ENCODE data around the gene PRRT3.

PRRT3 gene

GRCh38 chr3:9951962-9952805 is at the start of gene PRRT3:
TSS of gene PRRT3 (minus strand) at chr3:9952408. CDS start at chr3:9950115, 2,293 bp downstream.
- DNase-seq: peak; percentile 85

- DNase-seq: no peak
Measured at GRCh38 chr3:10000686-10001085, 48.5 kb upstream of the PRRT3 start.

GRCh38 chr3:9994086-9994844 is 42.1 kb upstream of the PRRT3 start:
- DNase-seq: peak; percentile 30

GRCh38 chr3:9986230-9986725 is 34.1 kb upstream of the PRRT3 start:
- no peak for DNase-seq

- no peak for DNase-seq
Measured at GRCh38 chr3:9980251-9980650, 28.0 kb upstream of the PRRT3 start.

GRCh38 chr3:9978710-9979305 is 26.6 kb upstream of the PRRT3 start:
- DNase-seq: no peak

- DNase-seq: peak; percentile 54
Measured at GRCh38 chr3:9976721-9977709, 24.8 kb upstream of the PRRT3 start.

GRCh38 chr3:9970020-9970652 is 17.9 kb upstream of the PRRT3 start:
- DNase-seq: no peak

- DNase-seq: peak; percentile 45
Measured at GRCh38 chr3:9969632-9970019, 17.4 kb upstream of the PRRT3 start.

GRCh38 chr3:9966841-9967240 is 14.6 kb upstream of the PRRT3 start:
- DNase-seq: no peak

- peak; percentile 27 for DNase-seq
Measured at GRCh38 chr3:9965200-9965875, 13.1 kb upstream of the PRRT3 start.

- no peak for DNase-seq
Measured at GRCh38 chr3:9957214-9957613, 5.0 kb upstream of the PRRT3 start.

GRCh38 chr3:9955611-9956352 is 3.6 kb upstream of the PRRT3 start:
- peak; percentile 34 for DNase-seq

- DNase-seq: peak; percentile 37
Measured at GRCh38 chr3:9955067-9955502, 2.9 kb upstream of the PRRT3 start.

GRCh38 chr3:9951598-9951961 is 628 bp downstream of the PRRT3 start:
- no peak for DNase-seq

- DNase-seq: no peak
Measured at GRCh38 chr3:9951126-9951525, 1.1 kb downstream of the PRRT3 start.

- DNase-seq: no peak
Measured at GRCh38 chr3:9949626-9950025, 2.6 kb downstream of the PRRT3 start.

GRCh38 chr3:9949115-9949514 is 3.1 kb downstream of the PRRT3 start:
- DNase-seq: no peak

- peak; percentile 50 for DNase-seq
Measured at GRCh38 chr3:9948586-9948985, 3.6 kb downstream of the PRRT3 start.
